Astrocyte of the hippocampus (primary cell): ENCODE data around the gene SERGEF.

Experiments
- DNase-seq: peaks from one replicate; pipeline ENCODE4 v3.0.0; 2011; ENCODE audit warnings: low read depth, low spot score

The SERGEF gene

GRCh38 chr11:17861036-17861755, 151.7 kb downstream of the SERGEF start:
- DNase-seq: no peak

GRCh38 chr11:17859552-17859951, 153.3 kb downstream of the SERGEF start:
- no peak for DNase-seq

DNA sequence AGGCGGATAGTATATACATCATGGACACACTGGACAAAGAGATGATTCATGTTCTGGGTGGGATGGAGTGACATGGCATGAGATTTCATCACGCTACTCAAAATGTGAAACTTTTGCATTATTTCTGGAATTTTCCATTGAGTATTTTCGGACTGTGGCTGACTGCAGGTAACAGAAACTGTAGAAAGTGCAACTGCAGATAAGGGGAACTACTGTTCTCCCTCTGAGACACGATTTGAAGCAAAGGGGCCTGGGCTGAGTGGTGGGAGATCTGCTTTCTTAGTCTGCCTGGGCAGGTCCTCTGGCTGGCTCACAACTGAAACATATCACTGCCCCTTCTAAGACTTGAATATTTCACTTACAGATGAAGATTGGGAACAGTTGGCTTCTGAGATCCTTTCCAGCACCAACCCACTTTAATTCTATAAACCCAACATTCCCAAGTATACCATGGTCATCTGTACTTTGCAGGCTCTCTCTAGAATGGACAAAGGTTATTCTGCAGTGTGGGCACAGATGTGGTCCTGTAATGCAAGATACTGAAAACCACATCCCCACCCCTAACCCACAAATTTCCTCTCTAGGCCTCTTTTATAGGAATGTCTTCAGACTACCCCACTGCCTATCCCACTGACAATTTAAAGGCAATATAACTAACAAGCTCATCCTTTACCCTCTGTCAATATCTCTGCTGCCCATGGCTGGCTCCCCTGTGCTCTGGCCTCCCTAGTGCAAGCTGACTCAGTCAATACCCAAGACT, 157.1 kb downstream of the SERGEF start:
- no peak for DNase-seq

DNA sequence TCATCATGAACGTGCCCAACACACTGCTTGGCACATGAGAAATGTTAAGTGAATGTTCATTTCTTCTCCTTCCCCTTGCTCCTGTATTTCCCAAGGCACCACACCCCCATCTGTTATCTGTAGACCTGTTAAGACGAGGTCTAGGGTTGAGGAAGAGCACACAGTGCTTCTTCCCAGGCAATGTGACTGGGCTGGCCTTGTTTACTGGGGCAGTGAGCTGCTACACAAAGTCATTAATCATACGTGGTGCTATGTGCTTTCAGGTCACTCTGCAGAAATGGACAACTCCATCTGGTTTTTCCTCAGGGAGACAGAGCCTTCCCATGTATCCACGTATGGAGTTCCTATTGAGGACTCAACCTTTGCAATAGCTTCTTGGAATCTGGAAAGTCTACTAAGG, 159.6 kb downstream of the SERGEF start:
- no peak for DNase-seq

DNA sequence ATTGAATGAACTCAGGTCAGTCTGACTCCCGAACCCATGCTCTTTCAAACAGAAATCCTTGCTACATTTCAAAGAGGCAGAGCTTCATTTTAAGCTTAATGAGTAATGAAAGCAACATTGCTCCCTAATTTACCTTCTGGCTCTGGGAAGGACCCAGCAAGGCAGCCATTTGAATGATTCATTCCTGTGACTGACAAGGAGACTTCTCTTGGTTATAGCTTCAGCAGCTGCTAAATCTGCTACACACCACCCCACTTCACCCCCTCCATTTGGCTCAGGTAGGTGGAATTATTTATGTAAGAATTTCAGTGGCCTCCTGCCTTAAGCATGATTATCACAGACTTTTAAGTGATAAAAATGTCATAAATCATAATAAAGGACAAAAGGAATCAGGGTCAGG, 160.6 kb downstream of the SERGEF start:
- no peak for DNase-seq

DNA sequence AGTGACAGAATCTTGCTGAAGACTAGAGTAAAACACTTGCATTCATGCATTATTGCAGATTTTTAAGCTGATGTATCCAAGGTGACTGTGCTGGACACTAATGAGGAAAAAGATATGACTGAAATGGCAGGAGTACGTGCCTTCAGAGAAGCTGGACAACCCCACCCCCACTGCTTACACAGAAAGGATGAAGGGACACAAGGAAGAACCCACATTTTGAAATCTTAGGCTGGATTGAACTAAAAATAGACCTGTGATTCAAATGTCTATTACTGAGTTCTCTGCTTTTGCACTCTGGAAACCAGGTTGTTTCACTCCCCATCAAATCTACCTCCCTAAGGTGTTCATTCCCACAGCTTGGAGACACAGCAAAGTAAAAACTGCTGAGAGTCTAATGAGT, 161.2 kb downstream of the SERGEF start:
- DNase-seq: no peak

DNA sequence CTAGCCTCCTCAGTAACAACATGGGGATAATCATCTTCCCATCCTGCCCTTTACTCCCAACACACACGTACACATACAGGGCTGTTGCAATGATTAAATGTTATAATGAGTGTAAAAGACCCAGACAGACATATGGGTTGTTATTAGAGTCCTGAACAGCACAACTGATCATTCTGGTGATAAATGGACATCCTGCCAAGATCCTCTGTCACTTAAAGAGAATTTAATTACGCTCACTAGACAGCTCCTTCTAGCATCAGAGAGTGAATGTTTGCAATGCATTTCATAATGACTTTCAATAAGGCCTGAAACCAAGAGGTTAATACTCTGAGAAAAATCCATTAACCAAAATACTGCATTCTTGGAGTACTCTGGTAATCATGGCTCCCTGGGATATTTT, 162.5 kb downstream of the SERGEF start:
- no peak for DNase-seq

GRCh38 chr11:17848715-17849114, 164.1 kb downstream of the SERGEF start:
- no peak for DNase-seq

DNA sequence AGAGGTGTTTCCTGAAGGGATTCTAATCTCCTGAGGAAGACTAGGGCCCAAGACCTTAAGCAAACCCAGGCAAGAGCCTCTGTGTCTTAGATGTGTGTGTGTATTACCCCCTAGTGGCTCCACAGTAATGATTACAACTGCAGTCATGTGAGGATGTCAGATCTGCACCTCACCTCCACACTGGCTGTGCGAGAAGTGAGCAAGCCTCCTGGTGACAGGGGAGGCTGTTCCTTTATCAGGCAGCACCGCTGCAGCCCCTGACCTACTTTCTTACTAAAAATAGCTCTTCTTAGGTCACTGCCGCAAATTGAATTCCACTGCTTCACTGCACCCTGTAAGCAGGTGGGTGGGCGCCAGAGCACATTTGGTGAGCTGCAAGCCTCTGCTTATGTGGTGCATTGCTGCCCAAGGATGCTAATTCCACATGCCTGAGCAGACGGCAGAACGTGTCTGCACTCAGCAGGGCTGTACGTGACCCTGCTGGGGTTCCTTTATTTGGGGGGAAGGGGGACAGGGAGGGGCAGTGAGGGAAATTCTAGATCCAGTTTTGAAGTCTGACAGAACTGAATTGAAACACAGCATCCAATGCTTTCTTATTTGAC, 165.9 kb downstream of the SERGEF start:
- peak; percentile 50 for DNase-seq

GRCh38 chr11:17845431-17845881, 167.4 kb downstream of the SERGEF start:
- peak; percentile 31 for DNase-seq

DNA sequence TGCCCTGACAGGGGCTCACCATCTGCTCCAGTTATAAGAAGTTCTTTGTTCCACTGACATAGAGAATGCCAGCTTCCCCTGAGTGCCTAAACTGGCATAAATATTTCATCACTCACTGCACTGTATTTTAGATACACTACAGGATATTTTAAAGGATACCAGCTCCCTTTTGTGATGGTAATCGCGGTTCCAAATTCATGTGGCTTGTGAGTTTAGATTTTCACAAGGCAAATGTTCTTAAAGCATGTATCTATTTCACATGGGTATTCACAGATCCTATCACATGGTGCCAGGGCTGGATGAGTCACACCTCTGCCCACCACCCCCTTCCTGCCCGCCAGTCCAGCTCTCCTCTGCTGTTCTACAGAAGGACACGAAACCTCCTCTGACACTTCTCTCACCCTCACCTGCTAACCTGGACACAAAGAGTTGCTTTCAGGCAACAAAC, 172.7 kb downstream of the SERGEF start:
- DNase-seq: peak; percentile 60

DNA sequence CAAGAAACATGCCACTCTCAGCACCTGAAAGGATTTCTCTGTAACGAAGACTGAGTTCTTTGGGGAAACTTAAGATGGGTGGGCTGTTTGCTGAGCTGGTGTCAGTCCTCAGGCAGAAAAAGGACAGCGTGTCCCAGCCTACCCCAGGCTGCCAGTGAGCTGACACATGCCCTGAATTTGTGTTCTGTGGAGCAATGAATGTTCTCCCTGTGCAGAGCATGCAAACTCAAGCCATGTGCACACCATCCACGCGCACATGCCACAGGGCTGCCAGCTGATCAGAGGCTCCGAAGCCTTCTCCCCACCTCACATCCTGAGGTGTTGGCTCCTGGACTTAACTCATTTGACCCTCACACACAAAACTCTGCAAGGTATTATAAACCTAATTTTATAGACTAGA, 173.4 kb downstream of the SERGEF start:
- DNase-seq: no peak

DNA sequence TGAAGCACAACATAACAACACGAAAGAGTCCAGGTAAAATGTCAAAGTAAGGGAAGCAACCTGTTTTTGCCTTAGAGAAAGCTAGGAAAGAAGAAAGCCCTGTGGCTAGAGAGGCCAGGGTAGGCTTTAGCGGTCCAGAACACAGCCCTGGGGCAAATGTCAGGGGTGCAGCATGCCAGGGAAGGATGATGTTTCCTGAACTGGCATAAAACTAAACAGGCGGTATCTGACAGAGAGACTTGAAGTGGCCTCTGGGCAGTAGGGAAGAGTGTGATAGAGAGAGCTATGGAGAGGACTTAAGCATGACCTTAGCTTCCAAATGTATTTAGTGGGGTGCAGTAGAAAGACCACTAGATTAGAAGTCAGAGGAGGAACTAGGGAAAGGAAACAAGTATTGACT, 174.7 kb downstream of the SERGEF start:
- DNase-seq: no peak

GRCh38 chr11:17831883-17832282, 181.0 kb downstream of the SERGEF start:
- no peak for DNase-seq

GRCh38 chr11:17831228-17831627, 181.6 kb downstream of the SERGEF start:
- no peak for DNase-seq

DNA sequence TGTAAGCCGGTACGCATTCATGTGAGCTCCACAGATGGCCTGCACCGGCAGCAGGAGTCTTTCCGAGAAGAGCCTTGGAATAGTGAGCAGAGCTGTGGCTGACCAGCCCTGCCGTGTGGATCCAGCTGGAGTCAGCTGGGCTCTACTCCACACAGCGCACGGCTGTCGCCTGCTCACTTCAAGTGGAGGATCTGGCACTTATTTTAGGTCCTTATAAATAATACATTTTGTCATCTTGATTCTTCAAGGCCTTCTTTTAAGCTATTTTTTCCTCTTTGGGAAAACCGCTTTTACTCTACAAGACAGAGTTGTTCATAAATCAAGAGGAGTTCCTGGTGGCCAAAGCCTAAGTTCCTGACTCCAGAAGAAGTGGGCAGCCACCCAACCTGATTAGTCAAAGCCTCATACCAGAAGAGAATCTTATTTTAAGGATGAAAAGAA, 184.5 kb downstream of the SERGEF start:
- no peak for DNase-seq

GRCh38 chr11:17827006-17827405, 185.8 kb downstream of the SERGEF start:
- no peak for DNase-seq

- DNase-seq: no peak
These were observed 190.5 kb downstream of the SERGEF start for GRCh38 chr11:17822401-17822781.

- no peak for DNase-seq
These were observed 191.0 kb downstream of the SERGEF start for GRCh38 chr11:17821648-17822400.

GRCh38 chr11:17816232-17816931, 196.5 kb downstream of the SERGEF start:
- no peak for DNase-seq

GRCh38 chr11:17814546-17814945, 198.3 kb downstream of the SERGEF start:
- DNase-seq: peak; percentile 46
